CD14-positive monocyte (primary cell): ENCODE data around the gene DHCR24. TPM values are rescaled to one million over a fixed set of nuclear protein-coding genes. Genes with fewer than 3 reads are reported as not detected.
"Not testable (repeated sequence)": the region's sequence is repeated elsewhere in the genome, so short reads cannot be mapped to it uniquely, and the experiment has no call there.

Experiments
- DNase-seq, 3 donors: peaks; one replicate each; pipeline ENCODE4 v3.0.0-alpha.2; 2011 to 2022
- H2AFZ ChIP-seq: 2 replicates; pipeline ENCODE4 v1.6.0; 2012; ENCODE audit warnings: mild to moderate bottlenecking, low read depth, low read length, inconsistent platforms; ENCODE audit not compliant: insufficient read depth, poor library complexity, severe bottlenecking
- H3K27ac ChIP-seq, 2 donors: 1 replicate in 1 of 2; 2 replicates in 1 of 2; pipeline ENCODE4 v1.5.1; 2012 to 2013; ENCODE audit warnings: low read length in 2 of 2, control low read depth in 1 of 2, inconsistent platforms in 1 of 2, low read depth in 1 of 2, mild to moderate bottlenecking in 1 of 2
- H3K27me3 ChIP-seq, 2 donors: one replicate each; pipeline versions ENCODE4 v1.6.0 to v1.6.1; 2011 to 2013; ENCODE audit warnings: low read length in 2 of 2; ENCODE audit not compliant: control insufficient read depth in 2 of 2, insufficient read depth in 2 of 2
- H3K36me3 ChIP-seq, 2 donors: replicated peaks in 1 of 2; 1 replicate in 1 of 2; 2 replicates in 1 of 2; pipeline versions ENCODE4 v1.5.1 to v1.6.1; 2012 to 2013; ENCODE audit warnings: low read length in 2 of 2, control low read depth in 1 of 2, inconsistent platforms in 1 of 2, mild to moderate bottlenecking in 1 of 2; ENCODE audit not compliant: insufficient read depth in 2 of 2, control insufficient read depth in 1 of 2
- H3K4me1 ChIP-seq, 2 donors: 1 replicate in 1 of 2; 2 replicates in 1 of 2; pipeline versions ENCODE4 v1.5.1 to v1.6.1; 2012 to 2013; ENCODE audit warnings: low read length in 2 of 2, control low read depth in 1 of 2, inconsistent platforms in 1 of 2, mild to moderate bottlenecking in 1 of 2, moderate library complexity in 1 of 2; ENCODE audit not compliant: insufficient read depth in 2 of 2, control insufficient read depth in 1 of 2
- H3K4me2 ChIP-seq: replicated peaks from 2 replicates; pipeline ENCODE3; 2012; ENCODE audit warnings: low read length, moderate library complexity, mild to moderate bottlenecking; ENCODE audit not compliant: poor library complexity, severe bottlenecking; ENCODE audit errors: extremely low read depth
- H3K4me3 ChIP-seq, 3 experiments: fragments of 200-600 bp in 1 of 3; sonication (generic) in 1 of 3; replicated peaks in 1 of 3; 1 replicate in 2 of 3; 2 replicates in 1 of 3; pipeline ENCODE4 v1.5.1; 2011 to 2013; ENCODE audit warnings: low read length in 3 of 3, mild to moderate bottlenecking in 3 of 3, control low read depth in 2 of 3, low read depth in 2 of 3, inconsistent platforms in 1 of 3, moderate library complexity in 1 of 3
- H3K79me2 ChIP-seq: 2 replicates; pipeline ENCODE4 v1.6.0; 2012; ENCODE audit warnings: mild to moderate bottlenecking, control low read depth, inconsistent platforms, low read length, moderate library complexity; ENCODE audit not compliant: insufficient read depth
- H3K9ac ChIP-seq: 2 replicates; pipeline ENCODE4 v1.6.0; 2017; ENCODE audit warnings: low read length, mild to moderate bottlenecking; ENCODE audit not compliant: insufficient read depth, poor library complexity, severe bottlenecking
- H3K9me3 ChIP-seq, 2 donors: replicated peaks in 1 of 2; 1 replicate in 1 of 2; 2 replicates in 1 of 2; pipeline versions ENCODE4 v1.5.1 to v1.6.1; 2012 to 2013; ENCODE audit warnings: low read length in 2 of 2, control low read depth in 1 of 2; ENCODE audit not compliant: control insufficient read depth in 1 of 2, insufficient read depth in 1 of 2
- H4K20me1 ChIP-seq: 2 replicates; pipeline ENCODE4 v1.6.0; 2012; ENCODE audit warnings: mild to moderate bottlenecking, low read length, control low read depth, moderate library complexity; ENCODE audit not compliant: insufficient read depth
- H3K27ac Mint-ChIP-seq, 7 donors: one replicate each; pipeline ENCODE4 v1.8.0; 2020; ENCODE audit warnings: mild to moderate bottlenecking in 7 of 7, mixed read lengths in 7 of 7, moderate library complexity in 6 of 7, inconsistent platforms in 2 of 7
- H3K27me3 Mint-ChIP-seq, 3 donors: one replicate each; pipeline ENCODE4 v1.8.0; 2021 to 2022; ENCODE audit warnings: low read depth in 3 of 3, mild to moderate bottlenecking in 3 of 3, mixed read lengths in 3 of 3, moderate library complexity in 3 of 3, inconsistent platforms in 1 of 3
- H3K36me3 Mint-ChIP-seq, 2 donors: one replicate each; pipeline ENCODE4 v1.8.0; 2020; ENCODE audit warnings: mixed read lengths in 2 of 2, inconsistent platforms in 1 of 2, mild to moderate bottlenecking in 1 of 2
- H3K4me1 Mint-ChIP-seq: one replicate; pipeline ENCODE4 v1.8.0; 2020; ENCODE audit warnings: mild to moderate bottlenecking, mixed read lengths
- H3K4me3 Mint-ChIP-seq, 2 donors: one replicate each; pipeline ENCODE4 v1.8.0; 2020; ENCODE audit warnings: mild to moderate bottlenecking in 2 of 2, mixed read lengths in 2 of 2, moderate library complexity in 1 of 2
- H3K9me3 Mint-ChIP-seq, 7 donors: one replicate each; pipeline ENCODE4 v1.8.0; 2020 to 2022; ENCODE audit warnings: mixed read lengths in 7 of 7, mild to moderate bottlenecking in 6 of 7, moderate library complexity in 6 of 7, inconsistent platforms in 2 of 7
- WGBS: methylation state at CpG from one replicate; pipeline ENCODE4 v1.1.5; 2013; ENCODE audit warnings: missing lambda C conversion rate; ENCODE audit not compliant: insufficient coverage; 5-methylcytosine and 5-hydroxymethylcytosine counted together
- intact Hi-C, 2 donors: fragments of 100-400 bp; cut with micrococcal nuclease; formaldehyde crosslinking; loops; one replicate each; pipeline versions ENCODE4 v1.15.0 to v1.15.1; 2023
- polyA plus RNA-seq, 3 donors: library from polyadenylated mRNA; depleted of rRNA in 1 of 3; unstranded in 2 of 3; stranded (reverse) in 1 of 3; fragments of 300-500 nt in 2 of 3; fragments of >200 nt in 1 of 3; fragmentation: Illumina TruSeq in 2 of 3; gene quantifications; 1 replicate in 2 of 3; 2 replicates in 1 of 3; pipeline ENCODE4 v1.2.3, GENCODE V29; 2012 to 2021
- TF ChIP-seq, protein P1 (sequence below): fragments of 200-600 bp; IDR thresholded peaks from one replicate; pipeline ENCODE4 v1.8.0; 2022; ENCODE audit warnings: antibody characterized with exemption, mild to moderate bottlenecking

Gene DHCR24
- polyA plus RNA-seq, 3 donors: 0.48 to 3.5 (median 3.0) TPM

DNA sequence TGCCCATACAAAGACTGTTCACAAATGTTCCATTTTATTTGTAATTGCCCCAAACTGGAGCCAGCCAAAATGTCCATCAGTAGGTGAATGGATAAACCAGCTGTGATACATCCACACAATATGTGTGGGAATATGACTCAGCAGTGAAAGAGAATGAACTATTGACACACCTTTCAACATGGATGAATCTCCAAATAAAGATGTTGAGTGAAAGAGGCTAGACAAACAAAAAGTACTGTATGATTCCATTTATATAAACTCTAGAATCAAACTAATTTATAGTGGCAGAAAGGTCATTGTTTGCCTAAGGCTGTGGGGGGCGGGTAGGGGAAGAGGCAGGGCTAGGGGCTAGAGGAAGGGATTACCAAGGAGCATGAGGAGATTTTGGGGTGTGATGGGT, 4.5 kb downstream of the DHCR24 start:
- H3K9me3 ChIP-seq: no peaks in the 10 kb centered on the region
- no peak overlapping the region for H2AFZ ChIP-seq
- H3K27ac ChIP-seq: no peak overlapping the region
- DNase-seq: no peak
- Mint-ChIP-seq H3K27ac (no peak overlapping the region), H3K27me3 (peaks cover 8 to 19% (median 15%) of the 10 kb centered on the region in 3 donors), H3K4me3 (no peak overlapping the region), H3K4me1 (peaks cover 36% of the 10 kb centered on the region), H3K9me3 (peaks cover 0 to 4% (median 0%) of the 10 kb centered on the region in 7 donors), H3K36me3 (peaks cover 7 to 25% of the 10 kb centered on the region in 2 donors)
- peaks cover 2 to 13% of the 10 kb centered on the region in 2 donors for H3K27me3 ChIP-seq
- peaks cover 0 to 4% of the 10 kb centered on the region in 2 donors for H3K36me3 ChIP-seq
- H3K4me2 ChIP-seq: no peak overlapping the region
- TF ChIP-seq, protein P1, sequence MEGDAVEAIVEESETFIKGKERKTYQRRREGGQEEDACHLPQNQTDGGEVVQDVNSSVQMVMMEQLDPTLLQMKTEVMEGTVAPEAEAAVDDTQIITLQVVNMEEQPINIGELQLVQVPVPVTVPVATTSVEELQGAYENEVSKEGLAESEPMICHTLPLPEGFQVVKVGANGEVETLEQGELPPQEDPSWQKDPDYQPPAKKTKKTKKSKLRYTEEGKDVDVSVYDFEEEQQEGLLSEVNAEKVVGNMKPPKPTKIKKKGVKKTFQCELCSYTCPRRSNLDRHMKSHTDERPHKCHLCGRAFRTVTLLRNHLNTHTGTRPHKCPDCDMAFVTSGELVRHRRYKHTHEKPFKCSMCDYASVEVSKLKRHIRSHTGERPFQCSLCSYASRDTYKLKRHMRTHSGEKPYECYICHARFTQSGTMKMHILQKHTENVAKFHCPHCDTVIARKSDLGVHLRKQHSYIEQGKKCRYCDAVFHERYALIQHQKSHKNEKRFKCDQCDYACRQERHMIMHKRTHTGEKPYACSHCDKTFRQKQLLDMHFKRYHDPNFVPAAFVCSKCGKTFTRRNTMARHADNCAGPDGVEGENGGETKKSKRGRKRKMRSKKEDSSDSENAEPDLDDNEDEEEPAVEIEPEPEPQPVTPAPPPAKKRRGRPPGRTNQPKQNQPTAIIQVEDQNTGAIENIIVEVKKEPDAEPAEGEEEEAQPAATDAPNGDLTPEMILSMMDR: no peak
- H3K4me3 ChIP-seq: no peak overlapping the region
- peaks cover 17 to 31% of the 10 kb centered on the region in 2 donors for H3K4me1 ChIP-seq
- H3K9ac ChIP-seq: no peak overlapping the region
- intact Hi-C loops: no loop called here
- 83% methylated on average over 1 of the region's 1 CpG for WGBS
- H3K79me2 ChIP-seq: no peaks in the 10 kb centered on the region
- no peaks in the 10 kb centered on the region for H4K20me1 ChIP-seq

DNA sequence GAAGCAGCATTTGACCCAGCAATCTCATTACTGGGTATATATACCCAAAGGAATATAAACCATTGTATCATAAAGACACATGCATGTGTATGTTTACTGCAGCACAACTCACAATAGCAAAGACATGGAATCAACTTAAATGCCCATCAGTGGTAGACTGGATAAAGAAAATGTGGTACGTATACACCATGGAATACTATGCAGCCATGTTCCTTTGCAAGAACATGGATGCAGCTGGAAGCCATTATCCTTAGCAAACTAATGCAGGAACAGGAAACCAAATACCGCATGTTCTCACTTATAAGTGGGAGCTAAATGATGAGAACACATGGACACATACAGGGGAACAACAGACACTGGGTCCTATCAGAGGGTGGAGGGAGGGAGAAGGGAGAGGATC, 5.4 kb downstream of the DHCR24 start:
- H3K9me3 Mint-ChIP-seq, H3K4me3 Mint-ChIP-seq, H3K4me3 ChIP-seq, H3K4me2 ChIP-seq, H3K27ac ChIP-seq, H3K9ac ChIP-seq, H3K79me2 ChIP-seq, H3K9me3 ChIP-seq, DNase-seq, H3K27ac Mint-ChIP-seq, H4K20me1 ChIP-seq, intact Hi-C loops, H2AFZ ChIP-seq, H3K36me3 ChIP-seq: not testable (repeated sequence)
- Mint-ChIP-seq H3K4me1 (peaks cover 31% of the 10 kb centered on the region), H3K36me3 (peaks cover 9 to 33% of the 10 kb centered on the region in 2 donors), H3K27me3 (peaks cover 8 to 13% (median 12%) of the 10 kb centered on the region in 3 donors)
- Histone ChIP-seq H3K27me3 (peaks cover 2 to 10% of the 10 kb centered on the region in 2 donors), H3K4me1 (peaks cover 14 to 23% of the 10 kb centered on the region in 2 donors)
- WGBS: 100% methylated on average over 2 of the region's 2 CpGs
